ENCODE data around the gene BACE2. TPM values are rescaled to one million over a fixed set of nuclear protein-coding genes. Genes with fewer than 3 reads are reported as not detected.

BACE2 gene
- total and polyA plus RNA-seq, 4 donors, result 1.7 to 16.7 (median 5.6) TPM

DNA sequence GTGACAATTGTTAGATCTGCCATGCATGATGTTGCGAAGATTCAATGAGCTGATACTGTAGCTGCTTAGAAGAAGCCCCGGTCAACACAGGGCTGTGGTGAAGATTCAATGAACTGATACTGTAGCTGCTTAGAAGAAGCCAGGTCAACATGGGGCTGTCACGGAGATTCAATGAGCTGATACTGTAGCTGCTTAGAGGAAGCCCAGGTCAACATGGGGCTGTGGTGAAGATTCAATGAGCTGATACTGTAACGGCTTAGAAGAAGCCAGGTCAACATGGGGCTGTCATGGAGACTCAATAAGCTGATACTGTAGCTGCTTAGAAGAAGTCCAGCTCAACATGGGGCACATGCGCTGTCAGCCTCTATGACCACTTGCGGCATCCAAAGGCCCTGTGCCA lies 18.8 kb upstream of the BACE2 start (continued):
- TF ChIP-seq, protein P1, sequence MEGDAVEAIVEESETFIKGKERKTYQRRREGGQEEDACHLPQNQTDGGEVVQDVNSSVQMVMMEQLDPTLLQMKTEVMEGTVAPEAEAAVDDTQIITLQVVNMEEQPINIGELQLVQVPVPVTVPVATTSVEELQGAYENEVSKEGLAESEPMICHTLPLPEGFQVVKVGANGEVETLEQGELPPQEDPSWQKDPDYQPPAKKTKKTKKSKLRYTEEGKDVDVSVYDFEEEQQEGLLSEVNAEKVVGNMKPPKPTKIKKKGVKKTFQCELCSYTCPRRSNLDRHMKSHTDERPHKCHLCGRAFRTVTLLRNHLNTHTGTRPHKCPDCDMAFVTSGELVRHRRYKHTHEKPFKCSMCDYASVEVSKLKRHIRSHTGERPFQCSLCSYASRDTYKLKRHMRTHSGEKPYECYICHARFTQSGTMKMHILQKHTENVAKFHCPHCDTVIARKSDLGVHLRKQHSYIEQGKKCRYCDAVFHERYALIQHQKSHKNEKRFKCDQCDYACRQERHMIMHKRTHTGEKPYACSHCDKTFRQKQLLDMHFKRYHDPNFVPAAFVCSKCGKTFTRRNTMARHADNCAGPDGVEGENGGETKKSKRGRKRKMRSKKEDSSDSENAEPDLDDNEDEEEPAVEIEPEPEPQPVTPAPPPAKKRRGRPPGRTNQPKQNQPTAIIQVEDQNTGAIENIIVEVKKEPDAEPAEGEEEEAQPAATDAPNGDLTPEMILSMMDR (IDR thresholded peaks at IDR 0.05; ENCODE audit: low read depth, low read length, missing input control), result no peak

DNA sequence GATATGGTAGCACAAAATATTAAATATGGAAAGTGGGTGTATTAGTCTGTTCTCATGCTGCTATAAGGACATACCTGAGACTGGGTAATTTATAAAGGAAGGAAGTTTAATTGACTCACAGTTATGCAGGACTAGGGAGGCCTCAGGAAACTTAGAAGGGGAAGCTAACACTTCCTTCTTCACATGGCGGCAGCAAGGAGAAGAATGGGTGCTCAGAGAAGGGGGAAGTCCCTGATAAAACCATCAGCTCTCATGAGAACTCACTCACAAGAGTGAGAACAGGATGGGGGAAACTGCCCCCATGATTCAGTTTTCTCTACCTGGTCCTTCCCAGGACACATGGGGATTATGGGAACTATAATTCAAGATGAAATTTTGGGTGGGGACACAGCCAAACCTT lies 15.8 kb upstream of the BACE2 start:
- Histone ChIP-seq H3K27ac (ENCODE audit: low read depth in 1 of 2, low read length in 2 of 2) (no peak overlapping the region), H3K9ac (ENCODE audit: low read depth in 1 of 2, low read length in 2 of 2) (no peak overlapping the region), H3K4me1 (ENCODE audit: control insufficient read depth in 4 of 4, insufficient read depth in 4 of 4, low read length in 3 of 4) (no peaks in the 10 kb centered on the region), H3K27me3 (ENCODE audit: control insufficient read depth in 4 of 4, insufficient read depth in 4 of 4, low read length in 3 of 4) (peaks cover 0 to 3% (median 0%) of the 10 kb centered on the region in 4 donors), H3K36me3 (ENCODE audit: control insufficient read depth in 4 of 4, insufficient read depth in 3 of 4, low read depth in 1 of 4, low read length in 3 of 4) (no peaks in the 10 kb centered on the region), H3K9me3 (ENCODE audit: control insufficient read depth in 4 of 4, low read length in 3 of 4) (no peaks in the 10 kb centered on the region), H3K4me3 (ENCODE audit: low read depth in 1 of 3, low read length in 3 of 3) (no peak overlapping the region)
- DNase-seq (ENCODE audit: low spot score), result no peak
- TF ChIP-seq FOXA2 (IDR thresholded peaks at IDR 0.05), result no peak
- TF ChIP-seq, protein P1 (IDR thresholded peaks at IDR 0.05; ENCODE audit: low read depth, low read length, missing input control), result no peak
- no peak for TF ChIP-seq FOXA1 (IDR thresholded peaks at IDR 0.05)
- TF ChIP-seq, protein P2, sequence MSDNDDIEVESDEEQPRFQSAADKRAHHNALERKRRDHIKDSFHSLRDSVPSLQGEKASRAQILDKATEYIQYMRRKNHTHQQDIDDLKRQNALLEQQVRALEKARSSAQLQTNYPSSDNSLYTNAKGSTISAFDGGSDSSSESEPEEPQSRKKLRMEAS (IDR thresholded peaks at IDR 0.05), result no peak
- TF ChIP-seq, protein P3, sequence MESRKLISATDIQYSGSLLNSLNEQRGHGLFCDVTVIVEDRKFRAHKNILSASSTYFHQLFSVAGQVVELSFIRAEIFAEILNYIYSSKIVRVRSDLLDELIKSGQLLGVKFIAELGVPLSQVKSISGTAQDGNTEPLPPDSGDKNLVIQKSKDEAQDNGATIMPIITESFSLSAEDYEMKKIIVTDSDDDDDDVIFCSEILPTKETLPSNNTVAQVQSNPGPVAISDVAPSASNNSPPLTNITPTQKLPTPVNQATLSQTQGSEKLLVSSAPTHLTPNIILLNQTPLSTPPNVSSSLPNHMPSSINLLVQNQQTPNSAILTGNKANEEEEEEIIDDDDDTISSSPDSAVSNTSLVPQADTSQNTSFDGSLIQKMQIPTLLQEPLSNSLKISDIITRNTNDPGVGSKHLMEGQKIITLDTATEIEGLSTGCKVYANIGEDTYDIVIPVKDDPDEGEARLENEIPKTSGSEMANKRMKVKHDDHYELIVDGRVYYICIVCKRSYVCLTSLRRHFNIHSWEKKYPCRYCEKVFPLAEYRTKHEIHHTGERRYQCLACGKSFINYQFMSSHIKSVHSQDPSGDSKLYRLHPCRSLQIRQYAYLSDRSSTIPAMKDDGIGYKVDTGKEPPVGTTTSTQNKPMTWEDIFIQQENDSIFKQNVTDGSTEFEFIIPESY (IDR thresholded peaks at IDR 0.05), result no peak
- TF ChIP-seq SP1 (IDR thresholded peaks at IDR 0.05), result no peak
- no peak for TF ChIP-seq HNF4A (conservative IDR thresholded peaks at IDR 0.05)
- WGBS, result 74% methylated on average over 1 of the region's 1 CpG

DNA sequence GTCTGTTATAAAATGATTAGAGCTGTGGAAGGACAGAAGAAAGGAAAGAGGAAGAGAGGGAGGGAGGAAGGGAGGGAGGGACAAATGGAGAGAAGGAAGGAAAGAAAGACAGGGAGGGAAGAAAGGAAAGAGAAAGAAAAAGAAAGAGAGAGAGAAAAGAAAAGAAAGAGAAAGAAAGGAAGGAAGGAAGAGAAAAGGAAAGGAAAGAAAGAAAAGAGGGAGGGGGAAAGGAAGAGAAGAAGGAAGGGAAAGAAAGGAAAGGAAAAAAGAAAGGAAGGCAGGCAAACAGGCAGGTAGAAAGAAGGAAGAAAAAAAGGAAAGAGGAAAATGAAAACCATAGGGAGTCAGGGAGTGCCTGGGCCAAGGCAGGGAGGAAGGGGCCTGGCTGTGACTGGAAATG lies 14.5 kb upstream of the BACE2 start:
- no peak for DNase-seq (ENCODE audit: low spot score)
- H3K9ac ChIP-seq (ENCODE audit: low read depth in 1 of 2, low read length in 2 of 2), result no peak overlapping the region
- TF ChIP-seq HNF4G (IDR thresholded peaks at IDR 0.05) (no peak), GABPA (IDR thresholded peaks at IDR 0.05 in 1 of 2, conservative IDR thresholded peaks at IDR 0.05 in 1 of 2) (no peak)
- no peak overlapping the region for H3K27ac ChIP-seq (ENCODE audit: low read depth in 1 of 2, low read length in 2 of 2)
- H3K4me3 ChIP-seq (ENCODE audit: low read depth in 1 of 3, low read length in 3 of 3), result no peak overlapping the region
- H3K9me3 ChIP-seq (ENCODE audit: control insufficient read depth in 4 of 4, low read length in 3 of 4), result peaks cover 0 to 4% (median 0%) of the 10 kb centered on the region in 4 donors
- H3K27me3 ChIP-seq (ENCODE audit: control insufficient read depth in 4 of 4, insufficient read depth in 4 of 4, low read length in 3 of 4), result peaks cover 0 to 3% (median 0%) of the 10 kb centered on the region in 4 donors
- H3K36me3 ChIP-seq (ENCODE audit: control insufficient read depth in 4 of 4, insufficient read depth in 3 of 4, low read depth in 1 of 4, low read length in 3 of 4), result no peaks in the 10 kb centered on the region
- H3K4me1 ChIP-seq (ENCODE audit: control insufficient read depth in 4 of 4, insufficient read depth in 4 of 4, low read length in 3 of 4), result no peaks in the 10 kb centered on the region

DNA sequence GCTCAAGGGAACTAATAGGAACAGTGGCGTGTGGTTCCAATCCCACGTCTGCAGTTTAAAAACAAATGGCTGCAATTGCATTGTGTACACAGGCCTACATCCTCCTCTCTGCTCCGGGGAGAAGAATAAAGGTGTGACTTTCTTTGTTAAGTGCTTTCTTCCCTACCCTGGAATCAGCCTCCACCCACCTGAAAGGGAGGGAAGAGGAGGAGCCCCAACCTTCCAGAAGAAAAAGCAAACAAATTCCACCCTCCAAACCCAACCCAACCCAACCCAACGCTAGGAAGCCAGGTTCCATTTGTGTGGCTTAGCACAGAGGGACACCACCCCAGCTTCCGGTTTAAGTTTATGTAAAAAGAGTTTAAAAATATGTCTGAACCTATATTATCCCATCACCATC lies 11.8 kb upstream of the BACE2 start:
- no peak for DNase-seq (ENCODE audit: low spot score)
- H3K27ac ChIP-seq (ENCODE audit: low read depth in 1 of 2, low read length in 2 of 2), result no peak overlapping the region
- no peak overlapping the region for H3K9ac ChIP-seq (ENCODE audit: low read depth in 1 of 2, low read length in 2 of 2)
- H3K36me3 ChIP-seq (ENCODE audit: control insufficient read depth in 4 of 4, insufficient read depth in 3 of 4, low read depth in 1 of 4, low read length in 3 of 4), result no peaks in the 10 kb centered on the region
- 53% methylated on average over 5 of the region's 5 CpGs for WGBS
- no peaks in the 10 kb centered on the region for H3K27me3 ChIP-seq (ENCODE audit: control insufficient read depth in 4 of 4, insufficient read depth in 4 of 4, low read length in 3 of 4)
- H3K4me3 ChIP-seq (ENCODE audit: low read depth in 1 of 3, low read length in 3 of 3), result no peak overlapping the region
- H3K4me1 ChIP-seq (ENCODE audit: control insufficient read depth in 4 of 4, insufficient read depth in 4 of 4, low read length in 3 of 4), result no peaks in the 10 kb centered on the region
- TF ChIP-seq HNF4G (IDR thresholded peaks at IDR 0.05), result no peak
- no peak for TF ChIP-seq RAD21 (IDR thresholded peaks at IDR 0.05)
- no peak for TF ChIP-seq JUND (IDR thresholded peaks at IDR 0.05)
- no peak for TF ChIP-seq EGR1 (IDR thresholded peaks at IDR 0.05; ENCODE audit: low read depth in 2 of 2)
- no peak for TF ChIP-seq HNF4A (conservative IDR thresholded peaks at IDR 0.05)
- no peak for TF ChIP-seq RXRA (IDR thresholded peaks at IDR 0.05)
- peaks cover 0 to 4% (median 1%) of the 10 kb centered on the region in 4 donors for H3K9me3 ChIP-seq (ENCODE audit: control insufficient read depth in 4 of 4, low read length in 3 of 4)

Data from liver (tissue), 9 donors.